ENCODE results near the gene IFNE. TPM values are rescaled to one million over a fixed set of nuclear protein-coding genes. Genes with fewer than 3 reads are reported as not detected.

IFNE gene
- total RNA-seq, 2 donors from 2014 or later = not detected

Other genes starting within 250 kb of the IFNE start
- gene IFNA14, start 242.3 kb downstream of the IFNE start, total RNA-seq = not detected
- gene IFNA5, start 177.0 kb downstream of the IFNE start, total RNA-seq = not detected
- gene KLHL9, start 146.9 kb downstream of the IFNE start, total RNA-seq = 10 to 100 TPM; 10.5 to 13.7 TPM
- not detected for gene IFNA6, start 131.4 kb downstream of the IFNE start, total RNA-seq
- gene IFNA13, start 114.3 kb downstream of the IFNE start, total RNA-seq = not detected
- gene IFNA2, start 96.9 kb downstream of the IFNE start, total RNA-seq = not detected
- gene IFNA8, start 73.2 kb downstream of the IFNE start, total RNA-seq = not detected
- not detected for gene IFNA1, start 41.9 kb downstream of the IFNE start, total RNA-seq